ENCODE measurements around the gene PCLO.

DNA sequence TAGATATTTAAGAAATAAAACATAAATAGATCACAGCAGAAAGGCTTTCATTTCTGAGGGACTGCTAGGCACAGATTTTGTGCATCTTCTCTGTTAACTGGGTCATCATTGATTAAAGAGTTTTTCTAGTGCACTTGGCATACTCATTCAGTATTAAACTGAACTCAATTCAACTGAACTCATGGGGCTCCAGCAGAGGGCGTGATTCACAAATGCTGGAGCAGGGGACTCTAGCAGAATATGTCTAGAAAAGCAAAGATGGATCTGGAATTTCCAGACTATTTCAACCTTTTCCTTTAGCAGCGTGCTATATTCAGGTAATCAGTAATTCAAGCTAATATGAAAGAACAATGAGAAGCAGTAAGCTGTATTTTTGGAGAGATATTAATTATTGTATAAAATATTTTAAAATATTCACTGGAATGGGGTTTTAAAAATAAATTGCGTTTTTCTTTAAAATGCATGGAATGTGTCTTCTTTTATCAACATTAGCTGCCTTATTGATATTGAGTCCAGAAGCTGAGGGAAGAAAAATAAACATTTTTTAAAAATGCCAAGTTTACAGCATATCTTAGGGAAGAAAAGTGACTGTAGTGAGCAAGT is 422.3 kb downstream of the PCLO start:
- TF ChIP-seq POLR2A (IDR thresholded peaks at IDR 0.05), result no peak
- no peak for TF ChIP-seq POLR2AphosphoS5 (IDR thresholded peaks at IDR 0.05; ENCODE audit: insufficient read depth in 1 of 2, low read depth in 1 of 2)
- TF ChIP-seq, protein P1, sequence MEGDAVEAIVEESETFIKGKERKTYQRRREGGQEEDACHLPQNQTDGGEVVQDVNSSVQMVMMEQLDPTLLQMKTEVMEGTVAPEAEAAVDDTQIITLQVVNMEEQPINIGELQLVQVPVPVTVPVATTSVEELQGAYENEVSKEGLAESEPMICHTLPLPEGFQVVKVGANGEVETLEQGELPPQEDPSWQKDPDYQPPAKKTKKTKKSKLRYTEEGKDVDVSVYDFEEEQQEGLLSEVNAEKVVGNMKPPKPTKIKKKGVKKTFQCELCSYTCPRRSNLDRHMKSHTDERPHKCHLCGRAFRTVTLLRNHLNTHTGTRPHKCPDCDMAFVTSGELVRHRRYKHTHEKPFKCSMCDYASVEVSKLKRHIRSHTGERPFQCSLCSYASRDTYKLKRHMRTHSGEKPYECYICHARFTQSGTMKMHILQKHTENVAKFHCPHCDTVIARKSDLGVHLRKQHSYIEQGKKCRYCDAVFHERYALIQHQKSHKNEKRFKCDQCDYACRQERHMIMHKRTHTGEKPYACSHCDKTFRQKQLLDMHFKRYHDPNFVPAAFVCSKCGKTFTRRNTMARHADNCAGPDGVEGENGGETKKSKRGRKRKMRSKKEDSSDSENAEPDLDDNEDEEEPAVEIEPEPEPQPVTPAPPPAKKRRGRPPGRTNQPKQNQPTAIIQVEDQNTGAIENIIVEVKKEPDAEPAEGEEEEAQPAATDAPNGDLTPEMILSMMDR (IDR thresholded peaks at IDR 0.05), result peak in 1 of 3 experiments; percentile 14

Measured in vagina (tissue), 2 donors.